HL-60 (cell line): ENCODE results near the gene CPD.
"Not testable (repeated sequence)": the region's sequence is repeated elsewhere in the genome, so short reads cannot be mapped to it uniquely, and the experiment has no call there.

ENCODE experiments used
- POLR2AphosphoS5 ChIP-seq: IDR thresholded peaks from 2 replicates; pipeline ENCODE4 v1.6.1; 2012; ENCODE audit warnings: low read depth
- SPI1 ChIP-seq: IDR thresholded peaks from 2 replicates; pipeline ENCODE4 v1.6.1; 2012; ENCODE audit warnings: low read depth, mild to moderate bottlenecking, borderline replicate concordance
- TF ChIP-seq, protein P1 (sequence below): IDR thresholded peaks from one replicate; pipeline ENCODE4 v1.5.1; 2011; ENCODE audit warnings: low read length, control low read depth, inconsistent platforms; ENCODE audit not compliant: insufficient read depth
- TF ChIP-seq, protein P2 (sequence below): IDR thresholded peaks from 2 replicates; pipeline ENCODE4 v1.6.1; 2012; ENCODE audit warnings: low read depth; ENCODE audit not compliant: insufficient replicate concordance

DNA sequence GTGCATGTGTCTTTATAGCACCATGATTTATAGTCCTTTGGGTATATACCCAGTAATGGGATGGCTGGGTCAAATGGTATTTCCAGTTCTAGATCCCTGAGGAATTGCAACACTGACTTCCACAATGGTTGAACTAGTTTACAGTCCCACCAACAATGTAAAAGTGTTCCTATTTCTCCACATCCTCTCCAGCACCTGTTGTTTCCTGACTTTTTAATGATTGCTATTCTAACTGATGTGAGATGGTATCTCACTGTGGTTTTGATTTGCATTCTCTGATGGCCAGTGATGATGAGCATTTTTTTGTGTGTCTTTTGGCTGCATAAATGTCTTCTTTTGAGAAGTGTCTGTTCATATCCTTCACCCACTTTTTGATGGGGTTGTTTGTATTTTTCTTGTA lies 67.9 kb downstream of the CPD start:
- TF ChIP-seq POLR2AphosphoS5, SPI1: not testable (repeated sequence)
- TF ChIP-seq, protein P1, sequence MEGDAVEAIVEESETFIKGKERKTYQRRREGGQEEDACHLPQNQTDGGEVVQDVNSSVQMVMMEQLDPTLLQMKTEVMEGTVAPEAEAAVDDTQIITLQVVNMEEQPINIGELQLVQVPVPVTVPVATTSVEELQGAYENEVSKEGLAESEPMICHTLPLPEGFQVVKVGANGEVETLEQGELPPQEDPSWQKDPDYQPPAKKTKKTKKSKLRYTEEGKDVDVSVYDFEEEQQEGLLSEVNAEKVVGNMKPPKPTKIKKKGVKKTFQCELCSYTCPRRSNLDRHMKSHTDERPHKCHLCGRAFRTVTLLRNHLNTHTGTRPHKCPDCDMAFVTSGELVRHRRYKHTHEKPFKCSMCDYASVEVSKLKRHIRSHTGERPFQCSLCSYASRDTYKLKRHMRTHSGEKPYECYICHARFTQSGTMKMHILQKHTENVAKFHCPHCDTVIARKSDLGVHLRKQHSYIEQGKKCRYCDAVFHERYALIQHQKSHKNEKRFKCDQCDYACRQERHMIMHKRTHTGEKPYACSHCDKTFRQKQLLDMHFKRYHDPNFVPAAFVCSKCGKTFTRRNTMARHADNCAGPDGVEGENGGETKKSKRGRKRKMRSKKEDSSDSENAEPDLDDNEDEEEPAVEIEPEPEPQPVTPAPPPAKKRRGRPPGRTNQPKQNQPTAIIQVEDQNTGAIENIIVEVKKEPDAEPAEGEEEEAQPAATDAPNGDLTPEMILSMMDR = not testable (repeated sequence)
- TF ChIP-seq, protein P2, sequence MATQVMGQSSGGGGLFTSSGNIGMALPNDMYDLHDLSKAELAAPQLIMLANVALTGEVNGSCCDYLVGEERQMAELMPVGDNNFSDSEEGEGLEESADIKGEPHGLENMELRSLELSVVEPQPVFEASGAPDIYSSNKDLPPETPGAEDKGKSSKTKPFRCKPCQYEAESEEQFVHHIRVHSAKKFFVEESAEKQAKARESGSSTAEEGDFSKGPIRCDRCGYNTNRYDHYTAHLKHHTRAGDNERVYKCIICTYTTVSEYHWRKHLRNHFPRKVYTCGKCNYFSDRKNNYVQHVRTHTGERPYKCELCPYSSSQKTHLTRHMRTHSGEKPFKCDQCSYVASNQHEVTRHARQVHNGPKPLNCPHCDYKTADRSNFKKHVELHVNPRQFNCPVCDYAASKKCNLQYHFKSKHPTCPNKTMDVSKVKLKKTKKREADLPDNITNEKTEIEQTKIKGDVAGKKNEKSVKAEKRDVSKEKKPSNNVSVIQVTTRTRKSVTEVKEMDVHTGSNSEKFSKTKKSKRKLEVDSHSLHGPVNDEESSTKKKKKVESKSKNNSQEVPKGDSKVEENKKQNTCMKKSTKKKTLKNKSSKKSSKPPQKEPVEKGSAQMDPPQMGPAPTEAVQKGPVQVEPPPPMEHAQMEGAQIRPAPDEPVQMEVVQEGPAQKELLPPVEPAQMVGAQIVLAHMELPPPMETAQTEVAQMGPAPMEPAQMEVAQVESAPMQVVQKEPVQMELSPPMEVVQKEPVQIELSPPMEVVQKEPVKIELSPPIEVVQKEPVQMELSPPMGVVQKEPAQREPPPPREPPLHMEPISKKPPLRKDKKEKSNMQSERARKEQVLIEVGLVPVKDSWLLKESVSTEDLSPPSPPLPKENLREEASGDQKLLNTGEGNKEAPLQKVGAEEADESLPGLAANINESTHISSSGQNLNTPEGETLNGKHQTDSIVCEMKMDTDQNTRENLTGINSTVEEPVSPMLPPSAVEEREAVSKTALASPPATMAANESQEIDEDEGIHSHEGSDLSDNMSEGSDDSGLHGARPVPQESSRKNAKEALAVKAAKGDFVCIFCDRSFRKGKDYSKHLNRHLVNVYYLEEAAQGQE = not testable (repeated sequence)
